MM.1S (cell line): ENCODE measurements around the gene SH3TC1.

Experiments used
- DNase-seq: peaks from one replicate; pipeline ENCODE4 v3.0.0-alpha.2; 2015
- H2AFZ ChIP-seq: fragments of 300-600 bp; sonication (generic); 2 replicates; pipeline ENCODE4 v1.6.0; 2016; ENCODE audit warnings: antibody characterized with exemption, low read length
- H3F3A ChIP-seq: fragments of 300-600 bp; sonication (generic); 2 replicates; pipeline ENCODE4 v1.6.1; 2016; ENCODE audit warnings: mild to moderate bottlenecking, antibody characterized with exemption, low read length, moderate library complexity, mixed read lengths; ENCODE audit not compliant: insufficient read depth
- H3K27ac ChIP-seq: fragments of 300-600 bp; sonication (generic); 2 replicates; pipeline ENCODE4 v1.5.1; 2016; ENCODE audit warnings: mild to moderate bottlenecking, low read length
- H3K27me3 ChIP-seq: fragments of 300-600 bp; sonication (generic); replicated peaks from 2 replicates; pipeline ENCODE4 v1.6.0; 2016; ENCODE audit warnings: low read length; ENCODE audit not compliant: insufficient read depth
- H3K36me3 ChIP-seq: fragments of 300-600 bp; sonication (generic); replicated peaks from 2 replicates; pipeline ENCODE4 v1.6.1; 2016; ENCODE audit warnings: mild to moderate bottlenecking, low read length, mixed read lengths; ENCODE audit not compliant: insufficient read depth
- H3K4me1 ChIP-seq: fragments of 300-600 bp; sonication (generic); 2 replicates; pipeline ENCODE4 v1.6.1; 2016; ENCODE audit warnings: low read length, mixed read lengths
- H3K4me2 ChIP-seq: fragments of 300-600 bp; sonication (generic); 2 replicates; pipeline ENCODE4 v1.6.0; 2016; ENCODE audit warnings: low read depth, low read length
- H3K4me3 ChIP-seq: fragments of 300-600 bp; sonication (generic); 2 replicates; pipeline ENCODE4 v1.5.1; 2016; ENCODE audit warnings: low read length, mixed read lengths
- H3K79me2 ChIP-seq: fragments of 300-600 bp; sonication (generic); 2 replicates; pipeline ENCODE4 v1.6.1; 2016; ENCODE audit warnings: mixed run types, low read length, mixed read lengths
- H3K9ac ChIP-seq: fragments of 300-600 bp; sonication (generic); 2 replicates; pipeline ENCODE4 v1.6.1; 2016; ENCODE audit warnings: low read length, mixed read lengths
- H3K9me2 ChIP-seq: fragments of 300-600 bp; sonication (generic); replicated peaks from 2 replicates; pipeline ENCODE4 v1.6.1; 2016; ENCODE audit warnings: mild to moderate bottlenecking, low read length, mixed read lengths; ENCODE audit not compliant: insufficient read depth
- H3K9me3 ChIP-seq: fragments of 300-600 bp; sonication (generic); replicated peaks from 2 replicates; pipeline ENCODE4 v1.6.1; 2016; ENCODE audit warnings: mild to moderate bottlenecking, low read length, mixed read lengths; ENCODE audit not compliant: insufficient read depth
- H4K20me1 ChIP-seq: fragments of 300-600 bp; sonication (generic); 2 replicates; pipeline ENCODE4 v1.6.1; 2016; ENCODE audit warnings: mild to moderate bottlenecking, low read length, moderate library complexity, mixed read lengths; ENCODE audit not compliant: insufficient read depth
- CTCF ChIP-seq: fragments of 300-600 bp; sonication (generic); IDR thresholded peaks from 2 replicates; pipeline ENCODE4 v1.5.1; 2016; ENCODE audit warnings: antibody characterized with exemption, low read length, mixed read lengths
- EZH2 ChIP-seq: fragments of 300-600 bp; sonication (generic); optimal IDR thresholded peaks from 2 replicates; pipeline ENCODE3; 2017; ENCODE audit warnings: low read depth, mild to moderate bottlenecking, antibody characterized with exemption, low read length, mixed read lengths
- EZH2phosphoT487 ChIP-seq: fragments of 300-600 bp; sonication (generic); IDR thresholded peaks from 2 replicates; pipeline ENCODE4 v1.6.1; 2018; ENCODE audit warnings: antibody characterized with exemption, low read length

The SH3TC1 gene

DNA sequence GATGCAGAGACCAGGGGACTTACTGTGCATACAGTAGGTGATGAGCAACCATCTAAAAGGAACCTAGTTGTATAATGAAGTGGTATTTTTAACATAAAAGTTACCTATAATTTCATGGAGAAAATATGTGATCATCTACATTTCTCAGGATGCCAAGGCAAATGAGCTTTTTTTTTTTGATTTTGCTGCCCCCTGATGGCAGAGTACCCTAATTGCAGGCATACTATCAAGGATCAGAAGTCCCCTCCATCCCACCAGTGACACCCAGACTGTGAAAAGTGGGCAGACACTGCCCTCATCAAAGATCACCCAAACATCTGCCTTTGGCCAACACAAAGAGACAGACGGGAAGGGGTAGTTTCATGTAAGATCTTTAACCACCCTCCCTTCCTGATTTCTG lies 30.9 kb upstream of the SH3TC1 start:
- TF ChIP-seq EZH2, result no peak
- TF ChIP-seq CTCF, result peak; percentile 49
- TF ChIP-seq EZH2phosphoT487, result no peak
- H3K9me2 ChIP-seq, result no peaks in the 10 kb centered on the region
- DNase-seq, result no peak
- no peak overlapping the region for H2AFZ ChIP-seq
- peaks cover 36% of the 10 kb centered on the region for H3K27me3 ChIP-seq
- no peak overlapping the region for H3K4me3 ChIP-seq
- no peaks in the 10 kb centered on the region for H3K36me3 ChIP-seq
- H3K9ac ChIP-seq, result no peak overlapping the region
- no peak overlapping the region for H3K27ac ChIP-seq
- H3K9me3 ChIP-seq, result no peaks in the 10 kb centered on the region
- H3K79me2 ChIP-seq, result no peaks in the 10 kb centered on the region
- H3K4me2 ChIP-seq, result no peak overlapping the region
- peaks cover 11% of the 10 kb centered on the region for H3F3A ChIP-seq
- H3K4me1 ChIP-seq, result peaks cover 23% of the 10 kb centered on the region
- no peaks in the 10 kb centered on the region for H4K20me1 ChIP-seq

- no peak overlapping the region for H3K4me3 ChIP-seq
- no peak overlapping the region for H3K27ac ChIP-seq
- no peaks in the 10 kb centered on the region for H3K79me2 ChIP-seq
- H2AFZ ChIP-seq, result no peak overlapping the region
- H3K4me2 ChIP-seq, result no peak overlapping the region
- TF ChIP-seq EZH2, result no peak
- TF ChIP-seq EZH2phosphoT487, result no peak
- TF ChIP-seq CTCF, result no peak
- H4K20me1 ChIP-seq, result no peaks in the 10 kb centered on the region
- no peaks in the 10 kb centered on the region for H3K36me3 ChIP-seq
- H3K4me1 ChIP-seq, result peaks cover 21% of the 10 kb centered on the region
- DNase-seq, result no peak
- no peaks in the 10 kb centered on the region for H3K9me3 ChIP-seq
- H3K27me3 ChIP-seq, result peaks cover 41% of the 10 kb centered on the region
- H3F3A ChIP-seq, result peaks cover 6% of the 10 kb centered on the region
- no peaks in the 10 kb centered on the region for H3K9me2 ChIP-seq
- no peak overlapping the region for H3K9ac ChIP-seq
Observed at GRCh38 chr4:8168832-8169598, 30.1 kb upstream of the SH3TC1 start.

- no peaks in the 10 kb centered on the region for H3F3A ChIP-seq
- H3K79me2 ChIP-seq, result no peaks in the 10 kb centered on the region
- no peak overlapping the region for H3K4me2 ChIP-seq
- H3K4me1 ChIP-seq, result peaks cover 14% of the 10 kb centered on the region
- H3K36me3 ChIP-seq, result no peaks in the 10 kb centered on the region
- no peak for TF ChIP-seq CTCF
- TF ChIP-seq EZH2, result no peak
- TF ChIP-seq EZH2phosphoT487, result no peak
- no peaks in the 10 kb centered on the region for H3K9me3 ChIP-seq
- no peaks in the 10 kb centered on the region for H3K9me2 ChIP-seq
- no peaks in the 10 kb centered on the region for H4K20me1 ChIP-seq
- H3K27me3 ChIP-seq, result peaks cover 44% of the 10 kb centered on the region
- H3K9ac ChIP-seq, result no peak overlapping the region
- no peak for DNase-seq
- H2AFZ ChIP-seq, result no peak overlapping the region
- no peak overlapping the region for H3K4me3 ChIP-seq
- H3K27ac ChIP-seq, result no peak overlapping the region
Observed at GRCh38 chr4:8169763-8170162, 29.3 kb upstream of the SH3TC1 start.
